Measurements from ENCODE around the gene ZNF724. TPM values are rescaled to one million over a fixed set of nuclear protein-coding genes. Genes with fewer than 3 reads are reported as not detected.
A peak's percentile ranks its signal among the peaks of the same experiment; 100 is the strongest.

The ZNF724 gene
- total and polyA plus RNA-seq, 10 of the 15 experiments (the other 5 are each of a cell fraction or from before 2014, with no cell fraction given) = 0.71 to 14.7 (median 4.2) TPM

DNA sequence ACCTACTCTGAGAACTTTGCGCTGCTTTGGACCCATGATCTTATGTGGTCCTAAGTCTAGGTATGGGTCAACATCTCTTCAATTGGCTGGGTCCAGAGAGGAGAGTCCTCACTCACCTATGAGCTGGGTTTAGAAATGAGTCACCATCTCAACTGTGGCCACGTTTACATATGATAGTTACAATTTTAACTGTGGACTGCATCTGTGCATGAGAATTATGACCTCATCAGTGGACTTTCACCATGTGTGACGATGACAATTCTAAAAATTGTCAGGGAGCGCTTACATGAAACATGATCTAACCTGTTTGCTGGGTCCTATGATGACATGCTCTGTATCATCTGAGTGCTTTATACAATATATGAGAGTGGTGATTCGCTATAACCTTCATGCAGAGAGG lies 12.7 kb upstream of the ZNF724 start (continued):
- TF ChIP-seq, protein P1, sequence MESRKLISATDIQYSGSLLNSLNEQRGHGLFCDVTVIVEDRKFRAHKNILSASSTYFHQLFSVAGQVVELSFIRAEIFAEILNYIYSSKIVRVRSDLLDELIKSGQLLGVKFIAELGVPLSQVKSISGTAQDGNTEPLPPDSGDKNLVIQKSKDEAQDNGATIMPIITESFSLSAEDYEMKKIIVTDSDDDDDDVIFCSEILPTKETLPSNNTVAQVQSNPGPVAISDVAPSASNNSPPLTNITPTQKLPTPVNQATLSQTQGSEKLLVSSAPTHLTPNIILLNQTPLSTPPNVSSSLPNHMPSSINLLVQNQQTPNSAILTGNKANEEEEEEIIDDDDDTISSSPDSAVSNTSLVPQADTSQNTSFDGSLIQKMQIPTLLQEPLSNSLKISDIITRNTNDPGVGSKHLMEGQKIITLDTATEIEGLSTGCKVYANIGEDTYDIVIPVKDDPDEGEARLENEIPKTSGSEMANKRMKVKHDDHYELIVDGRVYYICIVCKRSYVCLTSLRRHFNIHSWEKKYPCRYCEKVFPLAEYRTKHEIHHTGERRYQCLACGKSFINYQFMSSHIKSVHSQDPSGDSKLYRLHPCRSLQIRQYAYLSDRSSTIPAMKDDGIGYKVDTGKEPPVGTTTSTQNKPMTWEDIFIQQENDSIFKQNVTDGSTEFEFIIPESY (IDR thresholded peaks at IDR 0.05) = no peak
- TF ChIP-seq RUNX3 (IDR thresholded peaks at IDR 0.05; ENCODE audit: low read length) (0 out of 2 replicates have a peak, but pooled peaks have one; percentile 8), NFIC (IDR thresholded peaks at IDR 0.05; ENCODE audit: low read depth, low read length) (no peak), HDAC2 (IDR thresholded peaks at IDR 0.05) (no peak), STAT1 (conservative IDR thresholded peaks at IDR 0.05) (no peak), BCL11A (IDR thresholded peaks at IDR 0.05; ENCODE audit: low read depth, low read length) (no peak), GABPA (IDR thresholded peaks at IDR 0.05; ENCODE audit: low read depth) (no peak), ZSCAN29 (IDR thresholded peaks at IDR 0.05) (no peak)
- TF ChIP-seq, protein P2, sequence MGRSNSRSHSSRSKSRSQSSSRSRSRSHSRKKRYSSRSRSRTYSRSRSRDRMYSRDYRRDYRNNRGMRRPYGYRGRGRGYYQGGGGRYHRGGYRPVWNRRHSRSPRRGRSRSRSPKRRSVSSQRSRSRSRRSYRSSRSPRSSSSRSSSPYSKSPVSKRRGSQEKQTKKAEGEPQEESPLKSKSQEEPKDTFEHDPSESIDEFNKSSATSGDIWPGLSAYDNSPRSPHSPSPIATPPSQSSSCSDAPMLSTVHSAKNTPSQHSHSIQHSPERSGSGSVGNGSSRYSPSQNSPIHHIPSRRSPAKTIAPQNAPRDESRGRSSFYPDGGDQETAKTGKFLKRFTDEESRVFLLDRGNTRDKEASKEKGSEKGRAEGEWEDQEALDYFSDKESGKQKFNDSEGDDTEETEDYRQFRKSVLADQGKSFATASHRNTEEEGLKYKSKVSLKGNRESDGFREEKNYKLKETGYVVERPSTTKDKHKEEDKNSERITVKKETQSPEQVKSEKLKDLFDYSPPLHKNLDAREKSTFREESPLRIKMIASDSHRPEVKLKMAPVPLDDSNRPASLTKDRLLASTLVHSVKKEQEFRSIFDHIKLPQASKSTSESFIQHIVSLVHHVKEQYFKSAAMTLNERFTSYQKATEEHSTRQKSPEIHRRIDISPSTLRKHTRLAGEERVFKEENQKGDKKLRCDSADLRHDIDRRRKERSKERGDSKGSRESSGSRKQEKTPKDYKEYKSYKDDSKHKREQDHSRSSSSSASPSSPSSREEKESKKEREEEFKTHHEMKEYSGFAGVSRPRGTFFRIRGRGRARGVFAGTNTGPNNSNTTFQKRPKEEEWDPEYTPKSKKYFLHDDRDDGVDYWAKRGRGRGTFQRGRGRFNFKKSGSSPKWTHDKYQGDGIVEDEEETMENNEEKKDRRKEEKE (IDR thresholded peaks at IDR 0.05) = no peak
- TF ChIP-seq, protein P3, sequence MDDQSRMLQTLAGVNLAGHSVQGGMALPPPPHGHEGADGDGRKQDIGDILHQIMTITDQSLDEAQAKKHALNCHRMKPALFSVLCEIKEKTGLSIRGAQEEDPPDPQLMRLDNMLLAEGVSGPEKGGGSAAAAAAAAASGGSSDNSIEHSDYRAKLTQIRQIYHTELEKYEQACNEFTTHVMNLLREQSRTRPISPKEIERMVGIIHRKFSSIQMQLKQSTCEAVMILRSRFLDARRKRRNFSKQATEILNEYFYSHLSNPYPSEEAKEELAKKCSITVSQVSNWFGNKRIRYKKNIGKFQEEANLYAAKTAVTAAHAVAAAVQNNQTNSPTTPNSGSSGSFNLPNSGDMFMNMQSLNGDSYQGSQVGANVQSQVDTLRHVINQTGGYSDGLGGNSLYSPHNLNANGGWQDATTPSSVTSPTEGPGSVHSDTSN (IDR thresholded peaks at IDR 0.05; ENCODE audit: insufficient replicate concordance, low read depth, low read length) = no peak
